ENCODE data around the gene USP8.

Gene USP8

DNA sequence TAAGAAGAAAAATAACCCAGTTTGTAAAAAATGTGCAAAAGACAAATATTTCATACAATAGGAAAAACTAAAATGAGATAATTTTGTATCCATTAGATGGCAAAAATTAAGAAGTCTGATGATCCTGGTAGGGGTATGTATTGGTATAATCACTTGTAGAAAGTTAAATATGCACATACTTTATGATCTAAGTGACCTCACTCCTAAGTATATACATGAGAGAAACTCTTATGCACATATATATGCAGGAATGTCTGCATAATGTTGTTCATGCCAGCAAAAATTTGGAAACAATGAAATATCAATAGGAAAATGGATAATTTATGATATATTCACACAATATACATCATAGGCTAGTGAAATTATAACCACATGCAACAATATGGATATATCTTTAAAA, 88.8 kb downstream of the USP8 start:
- TF ChIP-seq SIN3A (IDR thresholded peaks at IDR 0.05; ENCODE audit: borderline replicate concordance, insufficient read depth, low read length), result no peak
- no peak for TF ChIP-seq FOXP2 (optimal IDR thresholded peaks at IDR 0.05; ENCODE audit: borderline replicate concordance, extremely low read depth, extremely low read length, insufficient read depth)
- no peak for TF ChIP-seq TAF1 (IDR thresholded peaks at IDR 0.05; ENCODE audit: borderline replicate concordance, insufficient read depth, low read length)
- no peak for TF ChIP-seq POLR2AphosphoS5 (IDR thresholded peaks at IDR 0.05; ENCODE audit: low read depth, low read length)
- TF ChIP-seq, protein P1, sequence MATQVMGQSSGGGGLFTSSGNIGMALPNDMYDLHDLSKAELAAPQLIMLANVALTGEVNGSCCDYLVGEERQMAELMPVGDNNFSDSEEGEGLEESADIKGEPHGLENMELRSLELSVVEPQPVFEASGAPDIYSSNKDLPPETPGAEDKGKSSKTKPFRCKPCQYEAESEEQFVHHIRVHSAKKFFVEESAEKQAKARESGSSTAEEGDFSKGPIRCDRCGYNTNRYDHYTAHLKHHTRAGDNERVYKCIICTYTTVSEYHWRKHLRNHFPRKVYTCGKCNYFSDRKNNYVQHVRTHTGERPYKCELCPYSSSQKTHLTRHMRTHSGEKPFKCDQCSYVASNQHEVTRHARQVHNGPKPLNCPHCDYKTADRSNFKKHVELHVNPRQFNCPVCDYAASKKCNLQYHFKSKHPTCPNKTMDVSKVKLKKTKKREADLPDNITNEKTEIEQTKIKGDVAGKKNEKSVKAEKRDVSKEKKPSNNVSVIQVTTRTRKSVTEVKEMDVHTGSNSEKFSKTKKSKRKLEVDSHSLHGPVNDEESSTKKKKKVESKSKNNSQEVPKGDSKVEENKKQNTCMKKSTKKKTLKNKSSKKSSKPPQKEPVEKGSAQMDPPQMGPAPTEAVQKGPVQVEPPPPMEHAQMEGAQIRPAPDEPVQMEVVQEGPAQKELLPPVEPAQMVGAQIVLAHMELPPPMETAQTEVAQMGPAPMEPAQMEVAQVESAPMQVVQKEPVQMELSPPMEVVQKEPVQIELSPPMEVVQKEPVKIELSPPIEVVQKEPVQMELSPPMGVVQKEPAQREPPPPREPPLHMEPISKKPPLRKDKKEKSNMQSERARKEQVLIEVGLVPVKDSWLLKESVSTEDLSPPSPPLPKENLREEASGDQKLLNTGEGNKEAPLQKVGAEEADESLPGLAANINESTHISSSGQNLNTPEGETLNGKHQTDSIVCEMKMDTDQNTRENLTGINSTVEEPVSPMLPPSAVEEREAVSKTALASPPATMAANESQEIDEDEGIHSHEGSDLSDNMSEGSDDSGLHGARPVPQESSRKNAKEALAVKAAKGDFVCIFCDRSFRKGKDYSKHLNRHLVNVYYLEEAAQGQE (IDR thresholded peaks at IDR 0.05; ENCODE audit: insufficient read depth in 1 of 2, low read depth in 2 of 2, low read length in 2 of 2), result no peak

DNA sequence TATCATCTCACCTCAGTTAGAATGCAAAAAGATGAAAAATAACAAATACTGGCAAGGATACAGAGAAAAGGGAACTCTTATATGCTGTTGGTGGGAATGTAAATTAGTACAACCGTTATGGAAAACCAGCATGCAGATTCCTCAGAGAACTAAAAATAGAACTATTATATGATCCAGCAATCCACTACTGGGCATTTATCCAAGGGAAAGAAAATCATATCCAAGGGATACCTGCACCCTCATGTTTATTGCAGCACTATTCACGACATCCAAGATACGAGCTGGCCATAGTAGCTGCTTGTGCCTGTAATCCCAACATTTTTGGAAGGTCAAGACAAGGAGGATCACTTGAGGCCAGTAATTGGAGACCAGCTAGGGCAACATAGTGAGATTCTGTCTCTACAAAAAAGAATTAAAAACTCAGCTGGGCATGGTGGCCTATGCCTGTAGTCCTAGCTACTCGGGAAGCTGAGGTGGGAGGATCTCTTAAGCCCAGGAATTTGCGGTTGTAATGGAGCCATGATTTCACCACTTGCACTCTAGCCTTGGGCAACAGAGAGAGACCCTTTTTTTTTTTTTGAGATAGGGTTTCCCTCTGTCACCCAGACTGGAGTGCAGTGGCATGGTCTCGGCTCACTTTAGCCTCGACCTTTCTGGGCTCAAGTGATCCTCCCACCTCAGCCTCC, 95.7 kb downstream of the USP8 start:
- no peak for TF ChIP-seq FOXP2 (optimal IDR thresholded peaks at IDR 0.05; ENCODE audit: borderline replicate concordance, extremely low read depth, extremely low read length, insufficient read depth)
- no peak for TF ChIP-seq POLR2AphosphoS5 (IDR thresholded peaks at IDR 0.05; ENCODE audit: low read depth, low read length)
- no peak for TF ChIP-seq SIN3A (IDR thresholded peaks at IDR 0.05; ENCODE audit: borderline replicate concordance, insufficient read depth, low read length)
- TF ChIP-seq, protein P1 (IDR thresholded peaks at IDR 0.05; ENCODE audit: insufficient read depth in 1 of 2, low read depth in 2 of 2, low read length in 2 of 2), result no peak
- no peak for TF ChIP-seq TAF1 (IDR thresholded peaks at IDR 0.05; ENCODE audit: borderline replicate concordance, insufficient read depth, low read length)

DNA sequence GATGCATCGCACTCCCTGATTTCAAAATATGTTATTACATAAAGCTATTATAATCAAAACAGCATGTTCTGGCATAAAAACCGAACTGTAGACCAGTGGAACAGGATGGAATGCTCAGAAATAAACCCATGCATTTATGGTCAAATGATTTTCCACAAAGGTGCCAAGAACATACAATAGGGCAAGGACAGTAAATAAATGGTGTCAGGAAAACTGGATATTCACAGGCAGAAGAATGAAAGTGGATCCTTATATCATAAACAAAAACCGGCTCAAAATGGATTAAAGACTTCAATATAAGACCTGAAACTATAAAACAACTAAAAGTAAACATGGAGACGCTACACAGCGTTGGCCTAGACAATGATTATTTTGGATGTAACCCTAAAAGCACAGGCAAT, 99.6 kb downstream of the USP8 start:
- TF ChIP-seq, protein P1 (IDR thresholded peaks at IDR 0.05; ENCODE audit: insufficient read depth in 1 of 2, low read depth in 2 of 2, low read length in 2 of 2), result no peak
- TF ChIP-seq FOXP2 (optimal IDR thresholded peaks at IDR 0.05; ENCODE audit: borderline replicate concordance, extremely low read depth, extremely low read length, insufficient read depth) (no peak), TAF1 (IDR thresholded peaks at IDR 0.05; ENCODE audit: borderline replicate concordance, insufficient read depth, low read length) (no peak), SIN3A (IDR thresholded peaks at IDR 0.05; ENCODE audit: borderline replicate concordance, insufficient read depth, low read length) (no peak), POLR2AphosphoS5 (IDR thresholded peaks at IDR 0.05; ENCODE audit: low read depth, low read length) (no peak)

DNA sequence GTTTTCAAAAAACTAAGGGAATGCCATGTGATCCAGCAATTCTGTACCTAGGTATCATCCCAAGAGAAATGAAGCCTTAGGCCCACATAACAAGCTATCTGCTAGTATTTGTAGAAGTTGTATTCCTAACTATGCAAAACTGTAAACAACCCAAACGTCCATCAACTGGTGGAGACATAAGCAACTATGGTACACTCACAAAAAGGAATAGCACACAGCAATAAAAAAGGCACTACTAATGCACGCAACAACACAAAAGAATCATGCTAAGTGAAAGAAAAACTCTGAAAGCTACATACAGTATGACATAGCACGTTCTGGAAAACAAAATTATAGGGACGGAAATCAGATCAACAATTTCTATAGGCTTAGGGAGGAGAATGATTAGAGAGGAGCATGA, 107.0 kb downstream of the USP8 start:
- TF ChIP-seq, protein P1 (IDR thresholded peaks at IDR 0.05; ENCODE audit: insufficient read depth in 1 of 2, low read depth in 2 of 2, low read length in 2 of 2), result no peak
- no peak for TF ChIP-seq POLR2AphosphoS5 (IDR thresholded peaks at IDR 0.05; ENCODE audit: low read depth, low read length)
- no peak for TF ChIP-seq FOXP2 (optimal IDR thresholded peaks at IDR 0.05; ENCODE audit: borderline replicate concordance, extremely low read depth, extremely low read length, insufficient read depth)
- no peak for TF ChIP-seq SIN3A (IDR thresholded peaks at IDR 0.05; ENCODE audit: borderline replicate concordance, insufficient read depth, low read length)
- no peak for TF ChIP-seq TAF1 (IDR thresholded peaks at IDR 0.05; ENCODE audit: borderline replicate concordance, insufficient read depth, low read length)

Data from PFSK-1 (cell line).